Measurements from ENCODE around the gene UNC119B.
A peak's percentile ranks its signal among the peaks of the same experiment; 100 is the strongest.
"Not testable (repeated sequence)": the region's sequence is repeated elsewhere in the genome, so short reads cannot be mapped to it uniquely, and the experiment has no call there.

UNC119B gene

GRCh38 chr12:120710031-120710804 lies at the start of gene UNC119B:
Gene UNC119B (plus strand): TSS chr12:120710458. CDS start chr12:120710475, 17 bp downstream.
- DNase-seq, result peak; percentile 48

GRCh38 chr12:120661432-120661831 lies 48.8 kb upstream of the UNC119B start:
- no peak for DNase-seq

GRCh38 chr12:120662879-120663278 lies 47.4 kb upstream of the UNC119B start:
- DNase-seq, result no peak

- DNase-seq, result no peak
Observed at GRCh38 chr12:120663741-120664140, 46.5 kb upstream of the UNC119B start.

GRCh38 chr12:120666571-120667390 lies 43.5 kb upstream of the UNC119B start:
- no peak for DNase-seq

GRCh38 chr12:120668091-120668867 lies 42.0 kb upstream of the UNC119B start:
- no peak for DNase-seq

- DNase-seq, result no peak
Observed at GRCh38 chr12:120668868-120669840, 41.1 kb upstream of the UNC119B start.

- not testable (repeated sequence) for DNase-seq
Observed at GRCh38 chr12:120670237-120670636, 40.0 kb upstream of the UNC119B start.

- DNase-seq, result no peak
Observed at GRCh38 chr12:120670667-120671066, 39.6 kb upstream of the UNC119B start.

GRCh38 chr12:120674097-120674636 lies 36.1 kb upstream of the UNC119B start:
- no peak for DNase-seq

GRCh38 chr12:120677765-120678473 lies 32.3 kb upstream of the UNC119B start:
- no peak for DNase-seq

- no peak for DNase-seq
Observed at GRCh38 chr12:120678572-120678971, 31.7 kb upstream of the UNC119B start.

- no peak for DNase-seq
Observed at GRCh38 chr12:120680165-120680738, 30.0 kb upstream of the UNC119B start.

GRCh38 chr12:120684523-120684932 lies 25.7 kb upstream of the UNC119B start:
- peak; percentile 16 for DNase-seq

- DNase-seq, result no peak
Observed at GRCh38 chr12:120685522-120685921, 24.7 kb upstream of the UNC119B start.

GRCh38 chr12:120686151-120686689 lies 24.0 kb upstream of the UNC119B start:
- peak; percentile 97 for DNase-seq

- DNase-seq, result peak; percentile 95
Observed at GRCh38 chr12:120686690-120687577, 23.3 kb upstream of the UNC119B start, which contains the start of gene MLEC. Gene MLEC (plus strand): TSS chr12:120687149. CDS start chr12:120687297, 148 bp downstream.

GRCh38 chr12:120687578-120688289 lies 22.5 kb upstream of the UNC119B start:
- DNase-seq, result no peak
